Endothelial cell of umbilical vein (primary cell): ENCODE measurements around the gene RBMS1. TPM values are rescaled to one million over a fixed set of nuclear protein-coding genes. Genes with fewer than 3 reads are reported as not detected.

ENCODE experiments used
- BruUV-seq: library from RNA; stranded (reverse); fragments of 400-500 nt; replicated peaks from 2 replicates; lab custom pipeline; 2021; lab: Mats Ljungman, UMichigan
- CTCF ChIA-PET: fragments of 300-600, 350-600 bp; sonication (Branson Sonifier 250); formaldehyde crosslinking; loops from one replicate; lab custom pipeline; 2021; ENCODE audit warnings: antibody characterized with exemption, inconsistent platforms; lab: Charles Lee
- POLR2A ChIA-PET: fragments of 300-600, 350-600 bp; sonication (Branson Sonifier 250); formaldehyde crosslinking; loops from one replicate; lab custom pipeline; 2021; ENCODE audit warnings: antibody characterized with exemption, inconsistent platforms; lab: Charles Lee
- DNase-seq: peaks from one replicate; pipeline ENCODE4 v3.0.0-alpha.2; 2011; ENCODE audit warnings: low read depth, low spot score
- FAIRE-seq: peaks from 2 replicates; lab custom pipeline; 2011; peaks lifted over from hg19 to GRCh38; lab: Jason Lieb, UNC
- H2AFZ ChIP-seq: 2 replicates; pipeline ENCODE4 v1.6.0; 2012; ENCODE audit warnings: low read depth, low read length, control low read depth, inconsistent platforms
- H3K27ac ChIP-seq: 2 replicates; pipeline ENCODE4 v1.5.1; 2011; ENCODE audit warnings: low read depth, mild to moderate bottlenecking, control low read depth, low read length, moderate library complexity; ENCODE audit not compliant: insufficient read depth
- H3K27me3 ChIP-seq, 2 experiments: 2 replicates each; pipeline versions ENCODE4 v1.6.0 to v1.6.1; 2011; ENCODE audit warnings: low read length in 2 of 2, mixed read lengths in 1 of 2; ENCODE audit not compliant: control insufficient read depth in 2 of 2, insufficient read depth in 2 of 2
- H3K36me3 ChIP-seq, 2 experiments: 2 replicates in 1 of 2; 3 replicates in 1 of 2; pipeline ENCODE4 v1.5.1; 2011; ENCODE audit warnings: low read length in 2 of 2, mild to moderate bottlenecking in 1 of 2, moderate library complexity in 1 of 2; ENCODE audit not compliant: control insufficient read depth in 2 of 2, insufficient read depth in 2 of 2; ENCODE audit errors: extremely low read depth in 1 of 2
- H3K4me1 ChIP-seq: 3 replicates; pipeline ENCODE4 v1.5.1; 2011; ENCODE audit warnings: mild to moderate bottlenecking, low read length; ENCODE audit not compliant: control insufficient read depth, insufficient read depth; ENCODE audit errors: extremely low read depth
- H3K4me2 ChIP-seq: 2 replicates; pipeline ENCODE4 v1.6.1; 2011; ENCODE audit warnings: low read length, control low read depth, mixed read lengths; ENCODE audit not compliant: insufficient read depth
- H3K4me3 ChIP-seq, 3 experiments: fragments of 200-600 bp in 1 of 3; sonication (generic), shearing (Covaris generic) in 1 of 3; replicated peaks in 1 of 3; 2 replicates each; pipeline ENCODE4 v1.5.1; 2011 to 2016; ENCODE audit warnings: control low read depth in 3 of 3, low read length in 3 of 3, mild to moderate bottlenecking in 2 of 3, inconsistent platforms in 1 of 3, low read depth in 1 of 3, moderate library complexity in 1 of 3; ENCODE audit not compliant: insufficient read depth in 1 of 3
- H3K79me2 ChIP-seq: 2 replicates; pipeline ENCODE4 v1.6.0; 2012; ENCODE audit warnings: low read length, inconsistent platforms; ENCODE audit not compliant: control insufficient read depth, insufficient read depth
- H3K9ac ChIP-seq: replicated peaks from 2 replicates; pipeline ENCODE3; 2011; ENCODE audit warnings: low read length, control low read depth; ENCODE audit not compliant: insufficient read depth; ENCODE audit errors: extremely low read depth
- H3K9me1 ChIP-seq: replicated peaks from 3 replicates; pipeline ENCODE4 v1.6.0; 2011; ENCODE audit warnings: mild to moderate bottlenecking, low read length; ENCODE audit not compliant: control insufficient read depth, insufficient read depth; ENCODE audit errors: extremely low read depth
- H3K9me3 ChIP-seq: replicated peaks from 2 replicates; pipeline ENCODE4 v1.5.1; 2012; ENCODE audit warnings: low read length, inconsistent platforms; ENCODE audit not compliant: control insufficient read depth, insufficient read depth
- H4K20me1 ChIP-seq: replicated peaks from 2 replicates; pipeline ENCODE3; 2011; ENCODE audit warnings: mild to moderate bottlenecking, low read length; ENCODE audit not compliant: control insufficient read depth, insufficient read depth; ENCODE audit errors: extremely low read depth
- CTCF ChIP-seq, 2 donors: IDR thresholded peaks; 1 replicate in 1 of 2; 2 replicates in 1 of 2; pipeline ENCODE4 v1.5.1; 2011; ENCODE audit warnings: low read length in 2 of 2, mild to moderate bottlenecking in 2 of 2, moderate library complexity in 2 of 2, control low read depth in 1 of 2, inconsistent platforms in 1 of 2, low read depth in 1 of 2; ENCODE audit not compliant: insufficient read depth in 1 of 2; ENCODE audit errors: extremely low read depth in 1 of 2
- EZH2 ChIP-seq: IDR thresholded peaks from 2 replicates; pipeline ENCODE4 v1.6.1; 2012; ENCODE audit warnings: borderline replicate concordance, low read depth, mild to moderate bottlenecking, moderate library complexity, low read length, inconsistent platforms; ENCODE audit not compliant: severe bottlenecking
- FOS ChIP-seq: IDR thresholded peaks from 2 replicates; pipeline ENCODE4 v1.6.1; 2011; ENCODE audit warnings: mild to moderate bottlenecking, low read length, moderate library complexity, borderline replicate concordance; ENCODE audit not compliant: insufficient read depth
- GATA2 ChIP-seq: IDR thresholded peaks from 2 replicates; pipeline ENCODE4 v1.7.0; 2011; ENCODE audit warnings: low read depth, mild to moderate bottlenecking, moderate library complexity, mixed read lengths, low read length; ENCODE audit not compliant: insufficient read length, insufficient read depth
- JUN ChIP-seq: IDR thresholded peaks from 2 replicates; pipeline ENCODE4 v1.6.1; 2011; ENCODE audit warnings: borderline replicate concordance, low read depth; ENCODE audit not compliant: insufficient read length, insufficient read depth
- MAX ChIP-seq: IDR thresholded peaks from 2 replicates; pipeline ENCODE4 v1.6.1; 2011; ENCODE audit not compliant: insufficient read depth, insufficient read length
- MYC ChIP-seq: IDR thresholded peaks from one replicate; pipeline ENCODE4 v1.6.1; 2011; ENCODE audit warnings: mild to moderate bottlenecking, low read depth, low read length
- POLR2A ChIP-seq: IDR thresholded peaks from 2 replicates; pipeline ENCODE4 v1.6.1; 2012; ENCODE audit warnings: low read depth, mild to moderate bottlenecking, control low read depth, low read length
- POLR2AphosphoS5 ChIP-seq: IDR thresholded peaks from 2 replicates; pipeline ENCODE4 v1.6.1; 2012; ENCODE audit warnings: low read depth, mild to moderate bottlenecking, control low read depth, low read length, moderate library complexity; ENCODE audit not compliant: insufficient read depth
- dilution Hi-C: fragments of 300-500 bp; cut with MboI; formaldehyde crosslinking; loops from one replicate; pipeline ENCODE4 v1.15.0; 2019; ENCODE audit warnings: low sequenced_read_pairs; ENCODE audit not compliant: extremely low pct_ligation_motif_present
- intact Hi-C: fragments of 100-400 bp; cut with micrococcal nuclease; formaldehyde crosslinking; loops from one replicate; pipeline ENCODE4 v1.10.0; 2022
- polyA plus RNA-seq, 4 experiments: library from polyadenylated mRNA; depleted of rRNA in 3 of 4; stranded (reverse) in 3 of 4; unstranded in 1 of 4; fragments of >200 nt; gene quantifications; 2 replicates each; pipeline versions ENCODE4 v1.2.1 to v1.2.3, GENCODE V29; 2011 to 2012; ENCODE audit warnings: missing spikeins in 1 of 4
- total RNA-seq: library from RNA; stranded (reverse); gene quantifications from 2 replicates; pipeline ENCODE4 v1.2.3, GENCODE V29; 2021

Gene RBMS1
- total and polyA plus RNA-seq, 2 donors (not counting 3 experiments of a cell fraction or from before 2014, with no cell fraction given), result 60.0 to 93.3 TPM

- FAIRE-seq, result no peak
- no TSS peak for BruUV-seq
- intact Hi-C loops, result no loop called here
Measured at GRCh38 chr2:160534996-160535395, 41.4 kb upstream of the RBMS1 start.

More at GRCh38 chr2:160534996-160535395, 41.4 kb upstream of the RBMS1 start:
- no peaks in the 10 kb centered on the region for H3K27me3 ChIP-seq
- no peak overlapping the region for H2AFZ ChIP-seq
- no peaks in the 10 kb centered on the region for H3K9me1 ChIP-seq
- POLR2A ChIA-PET, result no interaction called here
- H3K27ac ChIP-seq, result no peak overlapping the region
- no peaks in the 10 kb centered on the region for H3K4me1 ChIP-seq
- TF ChIP-seq CTCF (IDR thresholded peaks at IDR 0.05; ENCODE audit: extremely low read depth in 1 of 2, insufficient read depth in 1 of 2, low read depth in 1 of 2, low read length in 2 of 2) (no peak), GATA2 (no peak), POLR2A (no peak), MAX (no peak), JUN (no peak), POLR2AphosphoS5 (no peak), EZH2 (no peak), MYC (no peak), FOS (no peak)
- H3K79me2 ChIP-seq, result no peaks in the 10 kb centered on the region
- no peak overlapping the region for H3K9ac ChIP-seq
- H3K9me3 ChIP-seq, result no peaks in the 10 kb centered on the region
- no peaks in the 10 kb centered on the region for H4K20me1 ChIP-seq
- no peak for DNase-seq
- H3K36me3 ChIP-seq, result no peaks in the 10 kb centered on the region
- no peak overlapping the region for H3K4me2 ChIP-seq
- CTCF ChIA-PET, result interaction anchor here (0.6 to 1.2 kb wide), 3 partner anchors 16 to 435 kb away, joined by 3 to 4 read pairs (median 3); no protein-coding TSS in a partner anchor
- no peak overlapping the region for H3K4me3 ChIP-seq
- dilution Hi-C loops, result no loop called here
